OCI-LY3 (cell line): ENCODE data around the gene RIBC2.
"Not testable (repeated sequence)": the region's sequence is repeated elsewhere in the genome, so short reads cannot be mapped to it uniquely, and the experiment has no call there.

ENCODE experiments used
- H2AFZ ChIP-seq: fragments of 200-600, 300-600 bp; shearing (Covaris generic); 2 replicates; pipeline ENCODE4 v1.6.0; 2014; ENCODE audit warnings: antibody characterized with exemption, low read depth, low read length
- H3K27ac ChIP-seq: fragments of 200-600, 300-600 bp; sonication (generic); 2 replicates; pipeline ENCODE4 v1.5.1; 2014; ENCODE audit warnings: mild to moderate bottlenecking, low read length, moderate library complexity, mixed read lengths
- H3K27me3 ChIP-seq: fragments of 200-600, 300-600 bp; sonication (generic); 2 replicates; pipeline ENCODE4 v1.6.1; 2014; ENCODE audit warnings: low read depth, low read length, mixed read lengths
- H3K36me3 ChIP-seq: fragments of 200-600, 300-600 bp; sonication (generic); replicated peaks from 2 replicates; pipeline ENCODE3; 2014; ENCODE audit warnings: low read depth, low read length, mixed read lengths
- H3K4me1 ChIP-seq: fragments of 300-600, 200-600 bp; sonication (generic); 2 replicates; pipeline ENCODE4 v1.6.1; 2014; ENCODE audit warnings: low read length, mixed read lengths
- H3K4me2 ChIP-seq: fragments of 200-600, 300-600 bp; sonication (generic); 2 replicates; pipeline ENCODE4 v1.6.1; 2014; ENCODE audit warnings: low read length, mixed read lengths
- H3K4me3 ChIP-seq: fragments of 300-600, 200-600 bp; sonication (generic); 2 replicates; pipeline ENCODE4 v1.5.1; 2014; ENCODE audit warnings: antibody characterized with exemption, mild to moderate bottlenecking, low read length, moderate library complexity
- H3K79me2 ChIP-seq: fragments of 300-600, 200-600 bp; shearing (Covaris generic); 2 replicates; pipeline ENCODE4 v1.6.1; 2014; ENCODE audit warnings: mild to moderate bottlenecking, low read length, mixed read lengths
- H3K9ac ChIP-seq: fragments of 300-600, 200-600 bp; shearing (Covaris generic); 2 replicates; pipeline ENCODE4 v1.6.0; 2014; ENCODE audit warnings: mild to moderate bottlenecking, low read length, moderate library complexity
- H3K9me3 ChIP-seq: fragments of 200-600, 300-600 bp; shearing (Covaris generic); 2 replicates; pipeline ENCODE4 v1.6.1; 2014; ENCODE audit warnings: low read length, mixed read lengths; ENCODE audit not compliant: insufficient read depth
- H4K20me1 ChIP-seq: fragments of 200-600, 300-600 bp; sonication (generic); 2 replicates; pipeline ENCODE4 v1.6.1; 2016; ENCODE audit warnings: low read length, mixed read lengths; ENCODE audit not compliant: insufficient read depth
- CTCF ChIP-seq: fragments of 200-600, 300-600 bp; sonication (generic); IDR thresholded peaks from 2 replicates; pipeline ENCODE4 v1.5.1; 2014; ENCODE audit warnings: antibody characterized with exemption, low read length, low read depth
- EZH2phosphoT487 ChIP-seq: fragments of 200-600 bp; shearing (Covaris generic); IDR thresholded peaks from 2 replicates; pipeline ENCODE4 v1.6.1; 2018; ENCODE audit warnings: antibody characterized with exemption, mixed run types, low read depth

The RIBC2 gene

GRCh38 chr22:45444168-45444567, 30.7 kb downstream of the RIBC2 start:
- no peak overlapping the region for H2AFZ ChIP-seq
- H3K4me3 ChIP-seq = no peak overlapping the region
- TF ChIP-seq EZH2phosphoT487 (no peak), CTCF (no peak)
- H3K9ac ChIP-seq = no peak overlapping the region
- H3K4me1 ChIP-seq = 0 out of 2 replicates have a peak, but pooled peaks cover 6% of the 10 kb centered on the region
- no peaks in the 10 kb centered on the region for H3K36me3 ChIP-seq
- no peaks in the 10 kb centered on the region for H3K9me3 ChIP-seq
- no peak overlapping the region for H3K27ac ChIP-seq
- H3K4me2 ChIP-seq = no peak overlapping the region
- H3K79me2 ChIP-seq = no peaks in the 10 kb centered on the region
- no peaks in the 10 kb centered on the region for H4K20me1 ChIP-seq
- peaks cover 22% of the 10 kb centered on the region; the same call in 1 of the 2 replicates for H3K27me3 ChIP-seq

- H3K9ac ChIP-seq = no peak overlapping the region
- no peaks in the 10 kb centered on the region for H3K79me2 ChIP-seq
- no peaks in the 10 kb centered on the region for H3K9me3 ChIP-seq
- H3K27me3 ChIP-seq = peaks cover 19% of the 10 kb centered on the region; the same call in 1 of the 2 replicates
- no peak overlapping the region for H2AFZ ChIP-seq
- H3K4me3 ChIP-seq = no peak overlapping the region
- TF ChIP-seq CTCF = no peak
- H3K27ac ChIP-seq = no peak overlapping the region
- H3K4me2 ChIP-seq = no peak overlapping the region
- no peaks in the 10 kb centered on the region for H3K36me3 ChIP-seq
- no peaks in the 10 kb centered on the region for H4K20me1 ChIP-seq
- H3K4me1 ChIP-seq = 0 out of 2 replicates have a peak, but pooled peaks cover 6% of the 10 kb centered on the region
Observed at GRCh38 chr22:45445031-45445710, 31.7 kb downstream of the RIBC2 start.

- TF ChIP-seq EZH2phosphoT487 (no peak), CTCF (no peak)
- Histone ChIP-seq H3K27ac (no peak overlapping the region), H3K4me2 (no peak overlapping the region), H3K36me3 (no peaks in the 10 kb centered on the region), H3K9ac (no peak overlapping the region), H3K79me2 (no peaks in the 10 kb centered on the region), H3K9me3 (no peaks in the 10 kb centered on the region), H4K20me1 (no peaks in the 10 kb centered on the region), H3K4me3 (no peak overlapping the region), H3K4me1 (no peaks in the 10 kb centered on the region), H2AFZ (no peak overlapping the region), H3K27me3 (peaks cover 20% of the 10 kb centered on the region)
Observed at GRCh38 chr22:45446216-45446615, 32.7 kb downstream of the RIBC2 start.

- H3K9ac ChIP-seq, H3K9me3 ChIP-seq, H3K79me2 ChIP-seq, H2AFZ ChIP-seq, H3K4me2 ChIP-seq, H3K4me3 ChIP-seq, H3K36me3 ChIP-seq, H3K27ac ChIP-seq, H4K20me1 ChIP-seq, H3K4me1 ChIP-seq: not testable (repeated sequence)
- H3K27me3 ChIP-seq = peaks cover 18% of the 10 kb centered on the region
Observed at GRCh38 chr22:45447596-45447995, 34.1 kb downstream of the RIBC2 start.
